SIG-M5 treated with dmso at 0.1 percent for 504 hours (cell line): ENCODE measurements around the gene RMI2.
A peak's percentile ranks its signal among the peaks of the same experiment; 100 is the strongest.

ENCODE experiments used
- DNase-seq: peaks from one replicate; lab custom pipeline; 2025; ENCODE audit not compliant: unreplicated experiment; lab: John Stamatoyannopoulos, UW

RMI2 gene

GRCh38 chr16:11327277-11328171 lies 17.7 kb upstream of the RMI2 start:
- no peak for DNase-seq

- peak; percentile 91 for DNase-seq
Measured at GRCh38 chr16:11328172-11329070, 16.8 kb upstream of the RMI2 start.

GRCh38 chr16:11329071-11329491 lies 16.2 kb upstream of the RMI2 start:
- no peak for DNase-seq

GRCh38 chr16:11329891-11330290 lies 15.4 kb upstream of the RMI2 start:
- DNase-seq, result no peak

GRCh38 chr16:11330526-11331237 lies 14.6 kb upstream of the RMI2 start:
- DNase-seq, result no peak

- no peak for DNase-seq
Measured at GRCh38 chr16:11331967-11332366, 13.3 kb upstream of the RMI2 start.

GRCh38 chr16:11333010-11333409 lies 12.2 kb upstream of the RMI2 start:
- no peak for DNase-seq

- DNase-seq, result peak; percentile 67
Measured at GRCh38 chr16:11333702-11334101, 11.6 kb upstream of the RMI2 start.

GRCh38 chr16:11334831-11335404 lies 10.3 kb upstream of the RMI2 start:
- no peak for DNase-seq

- DNase-seq, result no peak
Measured at GRCh38 chr16:11339075-11339474, 6.2 kb upstream of the RMI2 start.

GRCh38 chr16:11340710-11341109 lies 4.5 kb upstream of the RMI2 start:
- DNase-seq, result no peak

GRCh38 chr16:11341371-11341770 lies 3.9 kb upstream of the RMI2 start:
- DNase-seq, result no peak

- DNase-seq, result no peak
Measured at GRCh38 chr16:11342021-11342855, 3.0 kb upstream of the RMI2 start.

GRCh38 chr16:11346700-11347319 lies 1.6 kb downstream of the RMI2 start:
- no peak for DNase-seq

- no peak for DNase-seq
Measured at GRCh38 chr16:11347831-11348230, 2.6 kb downstream of the RMI2 start.

GRCh38 chr16:11348737-11349598 lies 3.7 kb downstream of the RMI2 start:
- DNase-seq, result no peak

GRCh38 chr16:11349599-11350276 lies 4.5 kb downstream of the RMI2 start:
- peak; percentile 84 for DNase-seq

- no peak for DNase-seq
Measured at GRCh38 chr16:11350519-11350918, 5.3 kb downstream of the RMI2 start.
